Stimulated activated CD8-positive, alpha-beta memory T cell treated with anti-CD3 and anti-CD28 coated beads, Interleukin-7, amount 100 ng/mL, for 24 hours (primary cell): ENCODE results near the gene TRIP11.

Source experiments
- DNase-seq: peaks from one replicate; pipeline ENCODE4 v3.0.0-alpha.2; 2020; ENCODE audit warnings: low read depth

TRIP11 gene

GRCh38 chr14:91953170-91953985 lies 86.5 kb downstream of the TRIP11 start:
- no peak for DNase-seq

- DNase-seq, result no peak
Measured at GRCh38 chr14:91947475-91948184, 92.2 kb downstream of the TRIP11 start, which contains the start of gene FBLN5. FBLN5 (minus strand) TSS chr14:91947694; CDS start chr14:91947229, 465 bp downstream.

- DNase-seq, result no peak
Measured at GRCh38 chr14:91946622-91947474, 93.0 kb downstream of the TRIP11 start.

- DNase-seq, result no peak
Measured at GRCh38 chr14:91945751-91946621, 93.9 kb downstream of the TRIP11 start.

- no peak for DNase-seq
Measured at GRCh38 chr14:91942946-91943345, 96.9 kb downstream of the TRIP11 start.

GRCh38 chr14:91942128-91942527 lies 97.7 kb downstream of the TRIP11 start:
- DNase-seq, result no peak

GRCh38 chr14:91940209-91940608 lies 99.7 kb downstream of the TRIP11 start:
- no peak for DNase-seq

- no peak for DNase-seq
Measured at GRCh38 chr14:91935586-91935985, 104.3 kb downstream of the TRIP11 start.

- DNase-seq, result no peak
Measured at GRCh38 chr14:91934554-91935285, 105.1 kb downstream of the TRIP11 start.

GRCh38 chr14:91931478-91932088 lies 108.3 kb downstream of the TRIP11 start:
- no peak for DNase-seq

GRCh38 chr14:91929700-91930099 lies 110.2 kb downstream of the TRIP11 start:
- no peak for DNase-seq

GRCh38 chr14:91927800-91928199 lies 112.1 kb downstream of the TRIP11 start:
- no peak for DNase-seq

GRCh38 chr14:91927191-91927590 lies 112.7 kb downstream of the TRIP11 start:
- DNase-seq, result no peak

- no peak for DNase-seq
Measured at GRCh38 chr14:91926131-91926890, 113.5 kb downstream of the TRIP11 start.

- no peak for DNase-seq
Measured at GRCh38 chr14:91925727-91926121, 114.1 kb downstream of the TRIP11 start.

GRCh38 chr14:91925001-91925726 lies 114.7 kb downstream of the TRIP11 start:
- DNase-seq, result no peak

GRCh38 chr14:91920526-91920925 lies 119.3 kb downstream of the TRIP11 start:
- no peak for DNase-seq

GRCh38 chr14:91919814-91920213 lies 120.0 kb downstream of the TRIP11 start:
- DNase-seq, result no peak
